ENCODE data around the gene RWDD3.

GRCh38 chr1:95259245-95259644, 25.2 kb downstream of the RWDD3 start:
- TF ChIP-seq POLR2A (IDR thresholded peaks at IDR 0.05; ENCODE audit: low read depth, low read length): no peak
- TF ChIP-seq TAF1 (IDR thresholded peaks at IDR 0.05; ENCODE audit: low read depth, low read length): no peak
- TF ChIP-seq SPI1 (IDR thresholded peaks at IDR 0.05; ENCODE audit: low read depth, low read length): no peak
- TF ChIP-seq PAX5 (IDR thresholded peaks at IDR 0.05; ENCODE audit: insufficient read depth, low read length, severe bottlenecking): no peak
- no peak for TF ChIP-seq POLR2AphosphoS5 (IDR thresholded peaks at IDR 0.05; ENCODE audit: low read depth, low read length)
- TF ChIP-seq POU2F2 (IDR thresholded peaks at IDR 0.05; ENCODE audit: low read depth, low read length): no peak

Data from GM12891 (cell line).